ENCODE results near the gene HTR3D. TPM values are rescaled to one million over a fixed set of nuclear protein-coding genes. Genes with fewer than 3 reads are reported as not detected.

The HTR3D gene
- total RNA-seq, 4 donors from 2014 or later: not detected

DNA sequence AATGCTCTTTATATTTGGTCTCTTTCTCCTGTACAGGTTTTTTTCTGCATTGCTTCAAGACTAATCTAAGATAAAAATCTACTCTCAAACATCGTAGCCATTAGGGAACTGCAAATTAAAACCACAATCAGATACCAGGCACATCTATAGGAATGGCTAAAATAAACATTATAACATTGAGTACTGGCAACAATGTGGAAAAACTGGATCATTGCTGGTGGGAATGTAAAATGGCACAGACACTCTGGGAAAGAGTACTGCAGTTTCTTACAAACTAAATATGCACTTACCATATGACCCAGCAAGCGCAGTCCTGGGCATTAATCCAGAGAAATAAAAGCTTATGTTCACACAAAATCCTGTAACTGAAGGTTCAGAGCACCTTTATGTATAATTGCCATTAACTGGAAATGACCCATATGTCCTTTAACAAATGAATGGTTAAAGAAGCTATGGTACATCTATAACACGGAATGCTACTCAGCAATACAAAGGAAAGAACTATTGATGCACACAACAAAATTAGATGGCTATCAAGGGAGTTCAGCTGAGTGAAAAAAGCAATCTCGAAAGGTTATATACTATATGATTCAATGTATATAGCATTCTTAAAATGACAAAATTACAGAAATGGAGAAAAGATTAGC is 20.2 kb upstream of the HTR3D start:
- Histone ChIP-seq H3K36me3 (peaks cover 10% of the 10 kb centered on the region), H3K4me3 (no peak overlapping the region), H3K27ac (no peak overlapping the region), H3K27me3 (no peaks in the 10 kb centered on the region), H3K4me1 (peaks cover 22% of the 10 kb centered on the region), H3K9me3 (no peaks in the 10 kb centered on the region)
- DNase-seq (ENCODE audit: low spot score in 2 of 2): no peak
- 56% methylated on average over 4 of the region's 4 CpGs for WGBS
- no peak for TF ChIP-seq POLR2A (IDR thresholded peaks at IDR 0.05)
- TF ChIP-seq EP300 (IDR thresholded peaks at IDR 0.05): no peak

DNA sequence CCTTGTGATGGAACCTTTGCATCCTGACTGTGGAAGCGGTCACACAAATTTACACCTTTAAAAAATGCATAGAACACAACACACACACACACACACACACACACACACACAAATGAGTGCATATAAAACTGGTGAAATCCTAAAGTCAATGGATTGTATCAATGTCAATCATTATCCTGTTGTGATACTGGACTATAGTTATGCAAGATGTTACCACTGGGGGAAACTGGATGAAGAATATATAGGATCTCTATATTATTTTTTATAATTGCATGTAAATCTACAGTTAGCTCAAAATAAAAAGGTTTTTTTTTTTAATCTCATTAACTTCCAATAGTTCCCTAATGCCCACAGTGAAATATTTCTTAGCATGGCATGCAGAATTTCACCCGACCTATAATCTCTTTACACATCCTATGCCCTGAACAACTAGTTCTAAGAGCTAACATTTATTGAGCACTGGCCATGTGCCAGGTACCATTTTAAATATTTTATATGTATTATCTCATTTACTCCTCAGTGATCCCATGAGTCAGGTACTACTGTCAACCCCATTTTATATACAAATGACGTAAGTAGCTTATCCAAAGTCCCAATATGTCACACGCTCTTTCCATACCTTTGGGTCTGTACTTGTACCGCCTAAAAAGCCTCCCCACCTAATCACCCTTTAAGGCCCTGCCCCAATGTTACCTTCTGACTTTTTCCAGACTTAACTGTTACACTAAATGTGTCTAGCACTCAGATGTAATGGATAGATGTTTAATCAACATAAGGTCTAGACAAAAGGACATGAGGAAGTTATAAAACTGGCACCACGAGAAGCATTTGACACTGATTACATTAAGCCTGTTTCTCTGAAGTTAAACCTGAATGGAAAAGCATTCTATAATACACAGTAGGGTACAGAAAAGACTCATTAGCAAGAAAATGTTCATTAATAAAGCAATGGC is 19.3 kb upstream of the HTR3D start:
- DNase-seq (ENCODE audit: low spot score in 2 of 2): no peak
- H3K27ac ChIP-seq: no peak overlapping the region
- H3K27me3 ChIP-seq: no peaks in the 10 kb centered on the region
- H3K36me3 ChIP-seq: peaks cover 10% of the 10 kb centered on the region
- no peaks in the 10 kb centered on the region for H3K9me3 ChIP-seq
- H3K4me3 ChIP-seq: no peak overlapping the region
- H3K4me1 ChIP-seq: peaks cover 27% of the 10 kb centered on the region
- TF ChIP-seq EP300 (IDR thresholded peaks at IDR 0.05) (no peak), POLR2A (IDR thresholded peaks at IDR 0.05) (no peak), POLR2AphosphoS5 (IDR thresholded peaks at IDR 0.05) (no peak)
- TF ChIP-seq, protein P1, sequence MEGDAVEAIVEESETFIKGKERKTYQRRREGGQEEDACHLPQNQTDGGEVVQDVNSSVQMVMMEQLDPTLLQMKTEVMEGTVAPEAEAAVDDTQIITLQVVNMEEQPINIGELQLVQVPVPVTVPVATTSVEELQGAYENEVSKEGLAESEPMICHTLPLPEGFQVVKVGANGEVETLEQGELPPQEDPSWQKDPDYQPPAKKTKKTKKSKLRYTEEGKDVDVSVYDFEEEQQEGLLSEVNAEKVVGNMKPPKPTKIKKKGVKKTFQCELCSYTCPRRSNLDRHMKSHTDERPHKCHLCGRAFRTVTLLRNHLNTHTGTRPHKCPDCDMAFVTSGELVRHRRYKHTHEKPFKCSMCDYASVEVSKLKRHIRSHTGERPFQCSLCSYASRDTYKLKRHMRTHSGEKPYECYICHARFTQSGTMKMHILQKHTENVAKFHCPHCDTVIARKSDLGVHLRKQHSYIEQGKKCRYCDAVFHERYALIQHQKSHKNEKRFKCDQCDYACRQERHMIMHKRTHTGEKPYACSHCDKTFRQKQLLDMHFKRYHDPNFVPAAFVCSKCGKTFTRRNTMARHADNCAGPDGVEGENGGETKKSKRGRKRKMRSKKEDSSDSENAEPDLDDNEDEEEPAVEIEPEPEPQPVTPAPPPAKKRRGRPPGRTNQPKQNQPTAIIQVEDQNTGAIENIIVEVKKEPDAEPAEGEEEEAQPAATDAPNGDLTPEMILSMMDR (IDR thresholded peaks at IDR 0.05): no peak
- 83% methylated on average over 6 of the region's 6 CpGs for WGBS

DNA sequence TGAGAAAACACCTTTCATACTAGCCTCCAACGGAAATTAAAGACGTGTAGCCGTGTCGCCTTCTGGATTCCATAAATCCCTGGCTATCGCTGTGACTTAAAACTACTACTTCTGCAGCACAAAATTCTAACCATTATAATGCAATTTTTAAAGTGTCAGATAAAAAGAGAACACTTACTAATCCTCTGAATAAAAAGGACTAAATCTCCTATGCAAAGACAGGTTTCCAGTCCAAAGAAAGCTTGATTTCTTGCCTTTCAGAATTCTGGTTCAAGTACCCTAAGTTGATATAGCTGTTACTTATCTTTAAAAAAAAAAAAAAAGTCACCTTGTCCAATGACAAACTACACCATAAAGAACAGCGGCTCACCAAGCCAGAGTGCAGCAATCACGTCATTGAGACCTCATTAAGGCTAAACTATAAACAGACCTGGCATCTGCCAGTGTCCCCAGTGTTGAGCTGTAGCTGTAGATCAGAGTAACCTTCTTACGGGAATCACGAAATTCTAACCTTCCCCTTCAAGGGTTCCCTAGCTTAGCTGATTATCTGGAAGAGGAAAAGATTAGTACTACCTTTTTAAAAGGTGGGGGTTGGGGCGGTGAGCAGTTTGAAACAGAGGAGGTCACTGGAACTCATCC is 16.0 kb upstream of the HTR3D start:
- H3K27ac ChIP-seq: no peak overlapping the region
- H3K36me3 ChIP-seq: peaks cover 10% of the 10 kb centered on the region
- no peaks in the 10 kb centered on the region for H3K27me3 ChIP-seq
- DNase-seq (ENCODE audit: low spot score in 2 of 2): no peak
- 80% methylated on average over 10 of the region's 10 CpGs for WGBS
- H3K4me3 ChIP-seq: no peak overlapping the region
- no peaks in the 10 kb centered on the region for H3K9me3 ChIP-seq
- TF ChIP-seq POLR2AphosphoS5 (IDR thresholded peaks at IDR 0.05) (no peak), POLR2A (IDR thresholded peaks at IDR 0.05) (no peak), EP300 (IDR thresholded peaks at IDR 0.05) (no peak)
- TF ChIP-seq, protein P1 (IDR thresholded peaks at IDR 0.05): no peak
- peaks cover 18% of the 10 kb centered on the region for H3K4me1 ChIP-seq

DNA sequence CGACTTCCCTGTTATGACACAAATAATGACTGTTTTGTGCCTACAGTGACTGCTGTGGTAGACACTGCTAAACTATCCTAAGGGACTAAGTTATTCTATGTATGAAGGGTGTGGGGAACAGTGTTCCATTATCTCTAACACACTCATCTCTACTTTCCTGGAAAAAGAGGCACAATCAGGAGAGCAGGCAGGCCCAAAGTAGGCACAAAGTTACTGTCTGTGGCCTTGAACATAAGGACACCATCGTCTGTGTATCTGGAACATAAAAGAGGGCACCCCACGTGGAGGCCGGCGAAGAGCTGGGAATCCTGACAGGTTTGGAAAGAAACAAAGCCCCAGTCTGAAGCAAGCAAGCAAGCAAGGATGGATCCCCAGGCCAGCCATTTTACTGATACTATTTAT is 15.4 kb upstream of the HTR3D start:
- DNase-seq (ENCODE audit: low spot score in 2 of 2): no peak
- Histone ChIP-seq H3K27me3 (no peaks in the 10 kb centered on the region), H3K27ac (no peak overlapping the region), H3K36me3 (peaks cover 6% of the 10 kb centered on the region), H3K4me3 (no peak overlapping the region), H3K9me3 (no peaks in the 10 kb centered on the region), H3K4me1 (peaks cover 18% of the 10 kb centered on the region)
- WGBS: 79% methylated on average over 5 of the region's 5 CpGs
- TF ChIP-seq EP300 (IDR thresholded peaks at IDR 0.05) (no peak), POLR2AphosphoS5 (IDR thresholded peaks at IDR 0.05) (no peak), POLR2A (IDR thresholded peaks at IDR 0.05) (no peak)
- TF ChIP-seq, protein P1 (IDR thresholded peaks at IDR 0.05): no peak

DNA sequence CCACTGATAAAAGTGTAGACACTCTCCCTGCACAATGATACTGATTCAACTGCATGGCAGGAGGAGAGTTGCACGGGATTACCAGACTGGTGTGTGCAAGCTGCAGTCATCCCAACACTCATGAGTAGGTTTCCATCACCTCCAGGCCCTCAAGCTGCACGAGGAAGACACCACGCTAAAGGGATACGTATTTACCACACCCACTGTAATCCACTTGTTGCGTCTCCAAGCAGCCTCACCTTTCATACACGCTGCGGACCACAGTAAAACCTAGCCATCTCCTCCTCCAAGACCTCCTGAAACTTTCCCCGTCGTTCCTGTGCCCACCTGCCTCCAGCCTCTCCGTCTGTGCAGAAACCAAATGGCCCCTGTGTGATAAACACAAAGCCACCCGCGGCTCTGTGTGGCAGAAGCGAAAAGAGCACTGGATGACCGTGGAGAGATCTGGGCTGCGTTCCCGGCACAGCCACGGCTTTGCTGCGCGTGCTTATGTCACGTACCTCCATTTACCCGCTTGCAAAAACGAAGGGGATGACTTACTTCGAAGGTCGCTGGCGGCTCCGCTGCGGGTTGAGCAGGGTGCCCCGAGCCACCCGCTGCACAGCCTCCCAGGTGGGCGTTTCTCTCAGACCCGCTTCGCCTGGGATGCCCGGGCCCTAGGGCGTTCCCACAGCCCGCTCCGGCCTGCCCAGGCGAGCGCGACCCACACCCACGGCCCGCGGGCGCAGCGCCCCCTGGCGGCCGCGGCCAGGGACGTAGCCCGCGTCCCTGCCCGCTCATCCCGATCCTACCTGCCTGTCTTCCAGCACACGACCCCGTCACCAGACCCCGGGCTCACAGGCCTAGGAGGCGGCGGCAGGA is 14.5 kb upstream of the HTR3D start:
- H3K27me3 ChIP-seq: no peaks in the 10 kb centered on the region
- H3K36me3 ChIP-seq: peaks cover 6% of the 10 kb centered on the region
- peak in 1 of 2 donors; percentile 76 for DNase-seq (ENCODE audit: low spot score in 2 of 2)
- peaks cover 18% of the 10 kb centered on the region for H3K4me1 ChIP-seq
- TF ChIP-seq POLR2A (IDR thresholded peaks at IDR 0.05) (no peak), EP300 (IDR thresholded peaks at IDR 0.05) (no peak)
- TF ChIP-seq, protein P1 (IDR thresholded peaks at IDR 0.05): peak; percentile 85 to 95
- no peaks in the 10 kb centered on the region for H3K9me3 ChIP-seq
- 27% methylated on average over 27 of the region's 57 CpGs for WGBS
- H3K4me3 ChIP-seq: peak overlapping the region; percentile 93
- no peak overlapping the region for H3K27ac ChIP-seq

Measured in suprapubic skin (tissue), 4 donors.